KMS-11 (cell line): ENCODE measurements around the gene PLAGL2.

ENCODE experiments used
- H2AFZ ChIP-seq: fragments of 200-600 bp; sonication (generic); 2 replicates; pipeline ENCODE4 v1.6.1; 2016; ENCODE audit warnings: antibody characterized with exemption, mixed run types, low read depth
- H3K27ac ChIP-seq: fragments of 200-600 bp; sonication (generic); 2 replicates; pipeline ENCODE4 v1.6.1; 2016; ENCODE audit warnings: mild to moderate bottlenecking, mixed run types
- H3K27me3 ChIP-seq: fragments of 200-600 bp; sonication (generic); 2 replicates; pipeline ENCODE4 v1.6.1; 2017; ENCODE audit warnings: mild to moderate bottlenecking, low read depth, mixed run types, moderate library complexity; ENCODE audit not compliant: insufficient read depth
- H3K36me3 ChIP-seq: fragments of 200-600 bp; sonication (generic); 2 replicates; pipeline ENCODE4 v1.6.1; 2017; ENCODE audit warnings: mild to moderate bottlenecking, mixed run types; ENCODE audit not compliant: insufficient read depth
- H3K4me1 ChIP-seq: fragments of 200-600 bp; sonication (generic); 2 replicates; pipeline ENCODE4 v1.6.1; 2016; ENCODE audit warnings: mild to moderate bottlenecking, low read depth, mixed run types; ENCODE audit not compliant: poor library complexity, severe bottlenecking
- H3K4me2 ChIP-seq: fragments of 200-600 bp; sonication (generic); 2 replicates; pipeline ENCODE4 v1.7.0; 2016; ENCODE audit warnings: mild to moderate bottlenecking, mixed run types
- H3K4me3 ChIP-seq: fragments of 200-600 bp; sonication (generic); IDR thresholded peaks from 2 replicates; pipeline ENCODE4 v1.6.1; 2017; ENCODE audit warnings: low read depth, low read length, mixed read lengths; ENCODE audit not compliant: insufficient read depth
- H3K79me2 ChIP-seq: fragments of 200-600 bp; sonication (generic); 2 replicates; pipeline ENCODE4 v1.6.1; 2016; ENCODE audit warnings: low read depth, mixed run types; ENCODE audit not compliant: insufficient read depth
- H3K9ac ChIP-seq: fragments of 200-600 bp; sonication (generic); 2 replicates; pipeline ENCODE4 v1.6.1; 2016; ENCODE audit warnings: mild to moderate bottlenecking, mixed run types
- H4K20me1 ChIP-seq: fragments of 200-600 bp; sonication (generic); 2 replicates; pipeline ENCODE4 v1.6.1; 2016; ENCODE audit warnings: mild to moderate bottlenecking, mixed run types; ENCODE audit not compliant: insufficient read depth
- TF ChIP-seq, protein P1 (sequence below): fragments of 200-600 bp; sonication (generic); conservative IDR thresholded peaks from 2 replicates; pipeline ENCODE4 v1.6.1; 2017; ENCODE audit warnings: low read depth, mild to moderate bottlenecking, antibody characterized with exemption, low read length, moderate library complexity, mixed read lengths

Gene PLAGL2

DNA sequence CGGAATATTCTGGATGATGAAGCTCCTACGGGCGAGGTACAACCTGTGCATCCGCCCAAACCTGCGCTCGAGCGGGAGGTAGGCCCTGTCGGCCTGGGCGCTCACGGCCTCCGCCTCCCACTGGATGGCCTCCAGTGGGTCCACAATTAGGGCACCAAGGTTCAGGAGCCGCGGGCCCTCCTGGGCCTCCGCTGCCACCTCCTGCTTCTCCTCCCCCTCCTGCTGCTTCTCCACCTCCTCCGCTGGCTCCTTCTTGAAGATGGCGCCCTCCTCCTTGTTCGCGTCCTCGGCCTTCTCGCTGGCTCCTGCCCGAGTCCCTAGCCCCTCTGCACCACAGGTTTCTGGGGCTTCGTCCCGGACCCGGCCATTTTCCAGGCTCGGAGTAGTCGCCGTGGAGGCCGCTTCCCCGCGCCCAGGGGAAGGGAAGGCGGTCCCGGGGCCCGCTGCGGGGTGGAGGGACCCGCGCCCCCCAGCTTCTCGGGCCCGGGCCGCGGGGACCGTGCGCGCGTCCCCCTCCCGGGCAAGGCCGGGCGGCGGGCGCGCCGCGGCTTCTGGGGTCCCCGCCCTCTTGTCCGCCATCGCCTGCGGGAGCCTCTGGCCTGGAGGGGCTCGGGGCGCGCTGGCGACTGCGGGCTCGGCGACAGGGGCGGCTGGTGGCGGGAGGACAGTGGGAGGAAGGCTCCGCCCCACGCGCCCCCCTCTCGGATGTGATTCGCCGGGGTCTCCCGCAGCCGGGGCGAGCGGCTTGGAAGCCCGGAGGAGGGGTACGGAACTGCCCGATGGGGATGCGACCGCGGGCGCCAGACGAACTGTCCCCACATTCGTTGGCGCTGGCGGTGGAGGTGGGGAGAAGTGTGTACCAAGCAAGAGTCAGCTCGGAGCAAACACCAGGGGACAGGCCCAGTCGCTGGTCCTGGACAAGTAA is 17.6 kb downstream of the PLAGL2 start:
- Histone ChIP-seq H3K27ac (no peak overlapping the region), H3K4me1 (no peaks in the 10 kb centered on the region), H3K36me3 (no peaks in the 10 kb centered on the region), H2AFZ (no peak overlapping the region), H3K4me3 (no peak overlapping the region), H3K4me2 (no peak overlapping the region), H3K79me2 (no peaks in the 10 kb centered on the region), H3K27me3 (no peaks in the 10 kb centered on the region), H4K20me1 (no peaks in the 10 kb centered on the region), H3K9ac (no peak overlapping the region)
- TF ChIP-seq, protein P1, sequence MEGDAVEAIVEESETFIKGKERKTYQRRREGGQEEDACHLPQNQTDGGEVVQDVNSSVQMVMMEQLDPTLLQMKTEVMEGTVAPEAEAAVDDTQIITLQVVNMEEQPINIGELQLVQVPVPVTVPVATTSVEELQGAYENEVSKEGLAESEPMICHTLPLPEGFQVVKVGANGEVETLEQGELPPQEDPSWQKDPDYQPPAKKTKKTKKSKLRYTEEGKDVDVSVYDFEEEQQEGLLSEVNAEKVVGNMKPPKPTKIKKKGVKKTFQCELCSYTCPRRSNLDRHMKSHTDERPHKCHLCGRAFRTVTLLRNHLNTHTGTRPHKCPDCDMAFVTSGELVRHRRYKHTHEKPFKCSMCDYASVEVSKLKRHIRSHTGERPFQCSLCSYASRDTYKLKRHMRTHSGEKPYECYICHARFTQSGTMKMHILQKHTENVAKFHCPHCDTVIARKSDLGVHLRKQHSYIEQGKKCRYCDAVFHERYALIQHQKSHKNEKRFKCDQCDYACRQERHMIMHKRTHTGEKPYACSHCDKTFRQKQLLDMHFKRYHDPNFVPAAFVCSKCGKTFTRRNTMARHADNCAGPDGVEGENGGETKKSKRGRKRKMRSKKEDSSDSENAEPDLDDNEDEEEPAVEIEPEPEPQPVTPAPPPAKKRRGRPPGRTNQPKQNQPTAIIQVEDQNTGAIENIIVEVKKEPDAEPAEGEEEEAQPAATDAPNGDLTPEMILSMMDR = no peak

DNA sequence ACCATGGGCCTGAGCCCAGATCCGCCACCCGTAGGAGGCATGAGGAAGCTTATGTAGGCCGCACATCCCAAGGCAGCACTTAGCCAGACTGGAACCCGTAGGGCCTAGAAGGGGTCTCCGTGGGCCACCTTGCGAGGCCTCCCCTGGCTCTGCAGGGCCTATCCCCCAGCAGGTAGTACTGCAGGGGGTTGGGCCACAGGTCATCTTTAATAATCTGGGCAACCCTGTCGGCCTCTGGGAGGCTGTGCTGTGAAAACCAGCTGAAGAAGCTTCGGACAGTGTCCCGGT is 18.5 kb downstream of the PLAGL2 start:
- H3K27ac ChIP-seq = no peak overlapping the region

DNA sequence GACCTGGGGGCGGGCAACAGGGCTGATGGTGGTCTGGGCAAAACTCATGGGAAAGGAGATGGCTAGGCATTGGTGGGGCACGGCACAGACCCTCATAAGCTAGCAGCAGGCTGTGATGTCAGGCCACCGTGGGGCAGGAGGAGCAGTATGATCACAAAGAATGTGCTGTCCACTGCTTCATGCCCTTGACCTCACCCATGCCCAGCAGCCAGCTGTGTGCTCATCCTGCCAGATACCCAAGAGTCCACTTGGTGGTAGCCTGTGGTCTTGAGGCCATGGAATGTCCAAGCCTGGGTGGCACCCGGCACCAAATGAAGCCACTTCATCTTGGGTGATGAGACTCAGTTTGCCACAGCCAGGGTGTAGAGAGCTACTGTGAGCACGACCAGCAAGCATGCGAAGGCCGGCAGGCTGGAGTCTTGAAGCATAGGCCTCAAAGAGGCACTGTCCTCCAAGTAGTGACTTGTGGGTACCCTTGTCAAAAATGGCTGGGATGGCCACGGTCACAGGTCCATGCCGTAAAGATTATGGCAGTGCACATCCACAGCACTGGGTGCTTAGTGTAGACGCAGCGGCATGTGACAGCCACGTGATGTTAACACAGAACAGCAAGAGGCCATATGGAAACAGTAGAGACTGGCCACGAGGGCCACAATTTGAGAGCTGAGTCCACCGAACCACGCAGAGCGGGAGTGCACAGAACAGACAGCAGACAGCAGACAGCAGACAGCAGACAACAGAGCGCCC is 19.0 kb downstream of the PLAGL2 start:
- Histone ChIP-seq H3K4me2 (no peak overlapping the region), H3K79me2 (no peaks in the 10 kb centered on the region), H3K27me3 (no peaks in the 10 kb centered on the region), H4K20me1 (no peaks in the 10 kb centered on the region), H3K4me3 (no peak overlapping the region), H3K27ac (no peak overlapping the region), H2AFZ (no peak overlapping the region), H3K9ac (no peak overlapping the region), H3K36me3 (no peaks in the 10 kb centered on the region), H3K4me1 (no peaks in the 10 kb centered on the region)
- TF ChIP-seq, protein P1 = no peak

More for the DNA sequence above, 18.5 kb downstream of the PLAGL2 start:
- H3K79me2 ChIP-seq = no peaks in the 10 kb centered on the region
- no peak overlapping the region for H3K9ac ChIP-seq
- no peak overlapping the region for H2AFZ ChIP-seq
- no peaks in the 10 kb centered on the region for H3K4me1 ChIP-seq
- H3K4me3 ChIP-seq = no peak overlapping the region
- no peaks in the 10 kb centered on the region for H3K27me3 ChIP-seq
- no peaks in the 10 kb centered on the region for H3K36me3 ChIP-seq
- TF ChIP-seq, protein P1 = no peak
- H3K4me2 ChIP-seq = no peak overlapping the region
- H4K20me1 ChIP-seq = no peaks in the 10 kb centered on the region

DNA sequence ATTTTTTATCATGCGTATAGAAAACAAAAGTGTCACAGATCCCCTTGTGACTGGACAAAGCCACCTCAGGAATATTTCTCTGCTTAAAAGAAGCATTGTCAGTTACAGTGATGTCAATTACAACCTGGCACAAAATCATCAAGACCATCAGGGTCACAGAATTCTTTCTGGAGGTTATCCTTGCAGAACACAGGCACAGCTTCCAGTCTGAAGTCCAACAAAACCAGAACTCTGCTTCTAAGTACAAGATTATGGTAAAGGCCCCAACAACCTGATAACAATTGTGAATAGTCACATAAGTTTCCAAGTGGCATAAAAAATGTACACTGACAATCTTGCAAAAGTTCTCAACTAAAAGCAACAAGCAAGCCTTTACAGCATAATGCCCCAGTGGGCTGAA is 21.0 kb downstream of the PLAGL2 start:
- no peak overlapping the region for H3K4me2 ChIP-seq
- no peaks in the 10 kb centered on the region for H3K27me3 ChIP-seq
- no peaks in the 10 kb centered on the region for H3K79me2 ChIP-seq
- H3K4me3 ChIP-seq = no peak overlapping the region
- no peak overlapping the region for H3K9ac ChIP-seq
- no peaks in the 10 kb centered on the region for H3K4me1 ChIP-seq
- H2AFZ ChIP-seq = no peak overlapping the region
- no peaks in the 10 kb centered on the region for H3K36me3 ChIP-seq
- TF ChIP-seq, protein P1 = no peak
- no peak overlapping the region for H3K27ac ChIP-seq
- H4K20me1 ChIP-seq = no peaks in the 10 kb centered on the region
